ENCODE results near the gene SNAPC3. TPM values are rescaled to one million over a fixed set of nuclear protein-coding genes. Genes with fewer than 3 reads are reported as not detected.

SNAPC3 gene
- total RNA-seq, 1 experiment from 2014 or later: 26.1 TPM

DNA sequence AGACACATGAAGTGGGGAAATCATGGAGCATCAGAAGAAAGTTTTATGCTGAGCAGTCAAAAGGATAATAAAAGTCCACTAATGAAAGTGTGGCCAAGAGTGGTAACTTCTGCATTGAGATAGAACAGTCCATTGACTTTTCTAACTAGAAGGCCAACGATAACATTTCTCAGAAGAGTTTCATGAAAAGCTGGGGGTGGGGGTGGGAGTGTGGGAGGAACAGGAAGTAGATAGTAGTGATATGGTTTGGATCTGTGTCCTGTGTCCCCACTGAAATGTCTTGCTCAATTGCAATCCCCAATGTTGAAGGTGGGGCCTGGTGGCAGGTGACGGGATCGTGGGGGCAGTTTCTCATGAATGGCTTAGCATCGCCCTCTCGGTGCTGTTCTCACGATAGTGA lies 36.2 kb upstream of the SNAPC3 start (continued):
- TF ChIP-seq, protein P1, sequence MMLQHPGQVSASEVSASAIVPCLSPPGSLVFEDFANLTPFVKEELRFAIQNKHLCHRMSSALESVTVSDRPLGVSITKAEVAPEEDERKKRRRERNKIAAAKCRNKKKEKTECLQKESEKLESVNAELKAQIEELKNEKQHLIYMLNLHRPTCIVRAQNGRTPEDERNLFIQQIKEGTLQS (IDR thresholded peaks at IDR 0.05): no peak
- no peak for TF ChIP-seq ZNF274 (IDR thresholded peaks at IDR 0.05; ENCODE audit: low read depth, low read length)

DNA sequence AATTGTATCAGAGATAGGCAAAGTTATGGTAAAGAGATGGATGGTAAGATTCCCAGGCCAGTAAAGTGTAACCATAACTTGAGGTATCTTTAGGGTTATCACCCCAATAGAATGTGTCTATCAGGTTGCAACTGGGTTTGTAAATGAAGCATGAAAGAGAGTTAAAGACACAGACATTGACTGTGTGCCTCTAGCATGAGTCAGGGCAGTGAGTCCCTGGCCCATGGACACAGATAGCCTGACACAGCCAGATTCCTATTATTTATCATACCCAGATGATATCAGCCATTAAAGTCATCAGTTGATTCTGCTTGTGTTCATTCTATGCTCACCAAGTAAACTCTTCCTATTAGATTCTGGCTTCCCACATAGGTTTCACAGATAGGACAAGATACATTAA lies 33.5 kb upstream of the SNAPC3 start:
- H3K27me3 ChIP-seq (ENCODE audit: insufficient read depth, low read length): no peaks in the 10 kb centered on the region
- no peak overlapping the region for H3K9ac ChIP-seq (ENCODE audit: low read length)
- no peaks in the 10 kb centered on the region for H3K4me1 ChIP-seq (ENCODE audit: control insufficient read depth in 1 of 2, insufficient read depth in 2 of 2, low read length in 2 of 2)
- ChIA-PET CTCF (no interaction called here), POLR2A (no interaction called here), RAD21 (ENCODE audit: low non-redundant PET in 1 of 2, low total read pairs in 2 of 2, uncharacterized antibody in 2 of 2, unreplicated experiment in 2 of 2) (no interaction called here)
- H3K79me2 ChIP-seq (ENCODE audit: insufficient read depth, low read length): no peaks in the 10 kb centered on the region
- BruUV-seq (replicated peaks): no TSS peak
- intact Hi-C loops (cut with micrococcal nuclease): no loop called here
- DNase-seq (ENCODE audit: low read depth, low spot score) (no peak), ATAC-seq (no peak)
- no peak overlapping the region for H3K4me2 ChIP-seq (ENCODE audit: low read length)
- H3K9me3 ChIP-seq (ENCODE audit: control insufficient read depth in 1 of 2, insufficient read depth in 1 of 2, low read depth in 1 of 2, low read length in 2 of 2): no peaks in the 10 kb centered on the region
- no peak overlapping the region for H2AFZ ChIP-seq (ENCODE audit: low read depth, low read length, poor library complexity, severe bottlenecking)
- H3K27ac ChIP-seq (ENCODE audit: low read depth, low read length): no peak overlapping the region
- no peaks in the 10 kb centered on the region for H4K20me1 ChIP-seq (ENCODE audit: insufficient read depth)
- TF ChIP-seq EZH2phosphoT487 (IDR thresholded peaks at IDR 0.05; ENCODE audit: borderline replicate concordance) (no peak), CBX3 (IDR thresholded peaks at IDR 0.05; ENCODE audit: low read depth) (no peak), CEBPB (IDR thresholded peaks at IDR 0.05; ENCODE audit: low read depth) (no peak), ELF1 (IDR thresholded peaks at IDR 0.05; ENCODE audit: borderline replicate concordance, low read depth) (no peak), YY1 (IDR thresholded peaks at IDR 0.05; ENCODE audit: extremely low read depth, insufficient replicate concordance, low read depth, low read length) (no peak), EGR1 (IDR thresholded peaks at IDR 0.05; ENCODE audit: low read depth) (no peak), JUND (IDR thresholded peaks at IDR 0.05) (no peak), SRF (IDR thresholded peaks at IDR 0.05; ENCODE audit: low read depth) (no peak), ZFX (IDR thresholded peaks at IDR 0.05) (no peak)
- TF ChIP-seq, protein P2, sequence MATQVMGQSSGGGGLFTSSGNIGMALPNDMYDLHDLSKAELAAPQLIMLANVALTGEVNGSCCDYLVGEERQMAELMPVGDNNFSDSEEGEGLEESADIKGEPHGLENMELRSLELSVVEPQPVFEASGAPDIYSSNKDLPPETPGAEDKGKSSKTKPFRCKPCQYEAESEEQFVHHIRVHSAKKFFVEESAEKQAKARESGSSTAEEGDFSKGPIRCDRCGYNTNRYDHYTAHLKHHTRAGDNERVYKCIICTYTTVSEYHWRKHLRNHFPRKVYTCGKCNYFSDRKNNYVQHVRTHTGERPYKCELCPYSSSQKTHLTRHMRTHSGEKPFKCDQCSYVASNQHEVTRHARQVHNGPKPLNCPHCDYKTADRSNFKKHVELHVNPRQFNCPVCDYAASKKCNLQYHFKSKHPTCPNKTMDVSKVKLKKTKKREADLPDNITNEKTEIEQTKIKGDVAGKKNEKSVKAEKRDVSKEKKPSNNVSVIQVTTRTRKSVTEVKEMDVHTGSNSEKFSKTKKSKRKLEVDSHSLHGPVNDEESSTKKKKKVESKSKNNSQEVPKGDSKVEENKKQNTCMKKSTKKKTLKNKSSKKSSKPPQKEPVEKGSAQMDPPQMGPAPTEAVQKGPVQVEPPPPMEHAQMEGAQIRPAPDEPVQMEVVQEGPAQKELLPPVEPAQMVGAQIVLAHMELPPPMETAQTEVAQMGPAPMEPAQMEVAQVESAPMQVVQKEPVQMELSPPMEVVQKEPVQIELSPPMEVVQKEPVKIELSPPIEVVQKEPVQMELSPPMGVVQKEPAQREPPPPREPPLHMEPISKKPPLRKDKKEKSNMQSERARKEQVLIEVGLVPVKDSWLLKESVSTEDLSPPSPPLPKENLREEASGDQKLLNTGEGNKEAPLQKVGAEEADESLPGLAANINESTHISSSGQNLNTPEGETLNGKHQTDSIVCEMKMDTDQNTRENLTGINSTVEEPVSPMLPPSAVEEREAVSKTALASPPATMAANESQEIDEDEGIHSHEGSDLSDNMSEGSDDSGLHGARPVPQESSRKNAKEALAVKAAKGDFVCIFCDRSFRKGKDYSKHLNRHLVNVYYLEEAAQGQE (IDR thresholded peaks at IDR 0.05; ENCODE audit: low read depth): no peak
- TF ChIP-seq, protein P3, sequence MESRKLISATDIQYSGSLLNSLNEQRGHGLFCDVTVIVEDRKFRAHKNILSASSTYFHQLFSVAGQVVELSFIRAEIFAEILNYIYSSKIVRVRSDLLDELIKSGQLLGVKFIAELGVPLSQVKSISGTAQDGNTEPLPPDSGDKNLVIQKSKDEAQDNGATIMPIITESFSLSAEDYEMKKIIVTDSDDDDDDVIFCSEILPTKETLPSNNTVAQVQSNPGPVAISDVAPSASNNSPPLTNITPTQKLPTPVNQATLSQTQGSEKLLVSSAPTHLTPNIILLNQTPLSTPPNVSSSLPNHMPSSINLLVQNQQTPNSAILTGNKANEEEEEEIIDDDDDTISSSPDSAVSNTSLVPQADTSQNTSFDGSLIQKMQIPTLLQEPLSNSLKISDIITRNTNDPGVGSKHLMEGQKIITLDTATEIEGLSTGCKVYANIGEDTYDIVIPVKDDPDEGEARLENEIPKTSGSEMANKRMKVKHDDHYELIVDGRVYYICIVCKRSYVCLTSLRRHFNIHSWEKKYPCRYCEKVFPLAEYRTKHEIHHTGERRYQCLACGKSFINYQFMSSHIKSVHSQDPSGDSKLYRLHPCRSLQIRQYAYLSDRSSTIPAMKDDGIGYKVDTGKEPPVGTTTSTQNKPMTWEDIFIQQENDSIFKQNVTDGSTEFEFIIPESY (IDR thresholded peaks at IDR 0.05; ENCODE audit: extremely low read depth, insufficient replicate concordance, low read length): no peak
- H3K36me3 ChIP-seq (ENCODE audit: control insufficient read depth in 1 of 2, insufficient read depth in 2 of 2, low read length in 2 of 2): no peaks in the 10 kb centered on the region
- H3K9me2 ChIP-seq (ENCODE audit: insufficient read depth): no peaks in the 10 kb centered on the region
- H3K4me3 ChIP-seq (replicated peaks in 1 of 2; ENCODE audit: low read depth in 1 of 2, low read length in 2 of 2): no peak overlapping the region
